HCT116 (cell line): ENCODE results near the gene C11orf68. TPM values are rescaled to one million over a fixed set of nuclear protein-coding genes. Genes with fewer than 3 reads are reported as not detected.

Experiments used
- ATAC-seq: fragments of 200-7000 bp; cut with Tn5 transposase; 2 replicates; pipeline ENCODE4 v1.9.1; 2020; ENCODE audit warnings: mild to moderate bottlenecking, moderate library complexity
- BruUV-seq: library from RNA; stranded (reverse); fragments of 400-500 nt; replicated peaks from 2 replicates; lab custom pipeline; 2021; lab: Mats Ljungman, UMichigan
- CTCF ChIA-PET: fragments of 300-600 bp; sonication (Branson Sonifier 250); formaldehyde crosslinking; loops from one replicate; lab custom pipeline; 2021; ENCODE audit warnings: antibody characterized with exemption; lab: Charles Lee
- POLR2A ChIA-PET: fragments of 300-600, 350-600 bp; sonication (Branson Sonifier 250); formaldehyde crosslinking; loops from one replicate; lab custom pipeline; 2021; ENCODE audit warnings: antibody characterized with exemption; lab: Charles Lee
- RAD21 ChIA-PET, 2 experiments: fragments of 300-600 bp; sonication (Branson Sonifier 250); formaldehyde crosslinking; loops; one replicate each; lab custom pipeline; 2023; ENCODE audit warnings: low total read pairs in 2 of 2; ENCODE audit not compliant: uncharacterized antibody in 2 of 2, unreplicated experiment in 2 of 2, low non-redundant PET in 1 of 2; lab: Charles Lee
- DNase-seq: peaks from one replicate; pipeline ENCODE4 v3.0.0-alpha.2; 2010; ENCODE audit warnings: low read depth, low spot score
- H2AFZ ChIP-seq: fragments of 200-600 bp; shearing (Covaris generic), sonication (generic); 2 replicates; pipeline ENCODE4 v1.6.1; 2017; ENCODE audit warnings: low read depth, mixed run types, mixed read lengths, antibody characterized with exemption, low read length; ENCODE audit not compliant: poor library complexity, severe bottlenecking
- H3K27ac ChIP-seq: 2 replicates; pipeline ENCODE4 v1.5.1; 2012; ENCODE audit warnings: low read depth, low read length
- H3K27me3 ChIP-seq: fragments of 200-600 bp; sonication (generic); 2 replicates; pipeline ENCODE4 v1.6.1; 2016; ENCODE audit warnings: mixed run types, low read length, mixed read lengths; ENCODE audit not compliant: insufficient read depth
- H3K36me3 ChIP-seq, 2 experiments: fragments of 200-500 bp in 1 of 2; fragments of 200-600 bp in 1 of 2; sonication (Bioruptor generic) in 1 of 2; sonication (generic) in 1 of 2; 2 replicates each; pipeline versions ENCODE4 v1.5.1 to v1.6.1; 2014 to 2016; ENCODE audit warnings: low read length in 2 of 2, inconsistent platforms in 1 of 2, mixed read lengths in 1 of 2, mixed run types in 1 of 2; ENCODE audit not compliant: insufficient read depth in 2 of 2, control insufficient read depth in 1 of 2
- H3K4me1 ChIP-seq, 2 experiments: fragments of 200-600 bp in 1 of 2; sonication (generic) in 1 of 2; 2 replicates each; pipeline versions ENCODE4 v1.5.1 to v1.6.1; 2012 to 2017; ENCODE audit warnings: low read length in 2 of 2, inconsistent platforms in 1 of 2, mild to moderate bottlenecking in 1 of 2, mixed read lengths in 1 of 2, mixed run types in 1 of 2, moderate library complexity in 1 of 2; ENCODE audit not compliant: insufficient read depth in 2 of 2, control insufficient read depth in 1 of 2
- H3K4me2 ChIP-seq: fragments of 200-600 bp; sonication (generic); 2 replicates; pipeline ENCODE4 v1.6.1; 2017; ENCODE audit warnings: mixed run types, low read length, mixed read lengths
- H3K4me3 ChIP-seq, 2 experiments: fragments of 200-600 bp in 1 of 2; sonication (generic) in 1 of 2; replicated peaks in 1 of 2; 2 replicates each; pipeline ENCODE4 v1.5.1; 2011 to 2016; ENCODE audit warnings: low read length in 2 of 2, control low read depth in 1 of 2, low read depth in 1 of 2, mild to moderate bottlenecking in 1 of 2, mixed read lengths in 1 of 2, mixed run types in 1 of 2
- H3K79me2 ChIP-seq: fragments of 200-600 bp; sonication (generic); 2 replicates; pipeline ENCODE4 v1.6.1; 2017; ENCODE audit warnings: mild to moderate bottlenecking, mixed run types, low read length, moderate library complexity, mixed read lengths; ENCODE audit not compliant: insufficient read depth
- H3K9ac ChIP-seq: fragments of 200-600 bp; sonication (generic); 2 replicates; pipeline ENCODE4 v1.6.1; 2016; ENCODE audit warnings: low read length, mixed read lengths
- H3K9me2 ChIP-seq: fragments of 200-600 bp; sonication (generic), shearing (Covaris generic); 2 replicates; pipeline ENCODE4 v1.6.1; 2017; ENCODE audit warnings: mixed run types, mild to moderate bottlenecking, moderate library complexity; ENCODE audit not compliant: insufficient read depth
- H3K9me3 ChIP-seq, 2 experiments: fragments of 200-500 bp in 1 of 2; fragments of 200-600 bp in 1 of 2; sonication (Bioruptor generic) in 1 of 2; sonication (generic) in 1 of 2; 2 replicates each; pipeline ENCODE4 v1.6.1; 2014 to 2017; ENCODE audit warnings: low read length in 2 of 2, mixed read lengths in 2 of 2, inconsistent platforms in 1 of 2, low read depth in 1 of 2, mild to moderate bottlenecking in 1 of 2, mixed run types in 1 of 2, moderate library complexity in 1 of 2; ENCODE audit not compliant: control insufficient read depth in 1 of 2, insufficient read depth in 1 of 2
- H4K20me1 ChIP-seq: fragments of 200-600 bp; sonication (generic), shearing (Covaris generic); 2 replicates; pipeline ENCODE4 v1.6.1; 2017; ENCODE audit warnings: mixed run types, mild to moderate bottlenecking, moderate library complexity; ENCODE audit not compliant: insufficient read depth
- ATF3 ChIP-seq: IDR thresholded peaks from 2 replicates; pipeline ENCODE4 v1.6.1; 2012
- EGR1 ChIP-seq: IDR thresholded peaks from 2 replicates; pipeline ENCODE4 v1.6.1; 2012; ENCODE audit warnings: low read depth
- SRF ChIP-seq: IDR thresholded peaks from 2 replicates; pipeline ENCODE4 v1.6.1; 2012; ENCODE audit warnings: low read depth
- TCF7L2 ChIP-seq: IDR thresholded peaks from 2 replicates; pipeline ENCODE4 v1.7.0; 2011; ENCODE audit warnings: borderline replicate concordance, inconsistent platforms; ENCODE audit not compliant: insufficient read depth, insufficient read length; ENCODE audit errors: extremely low read depth
- YY1 ChIP-seq: IDR thresholded peaks from 2 replicates; pipeline ENCODE4 v1.6.1; 2011; ENCODE audit warnings: low read length, low read depth, moderate library complexity, mild to moderate bottlenecking; ENCODE audit not compliant: insufficient replicate concordance; ENCODE audit errors: extremely low read depth
- ZNF274 ChIP-seq: fragments of 200-500 bp; sonication (Bioruptor generic); IDR thresholded peaks from 2 replicates; pipeline ENCODE4 v1.6.1; 2014; ENCODE audit warnings: mild to moderate bottlenecking, low read depth, low read length, inconsistent platforms
- intact Hi-C: fragments of 100-400 bp; cut with micrococcal nuclease; formaldehyde crosslinking; loops from 2 replicates; pipeline ENCODE4 v1.10.0; 2022
- total RNA-seq: library from RNA; stranded (reverse); gene quantifications from one replicate; pipeline ENCODE4 v1.2.1, GENCODE V29; 2021; ENCODE audit not compliant: unreplicated experiment

C11orf68 gene
- total RNA-seq, 1 experiment from 2014 or later: 49.8 TPM

- no peaks in the 10 kb centered on the region for H4K20me1 ChIP-seq
- no peak overlapping the region for H2AFZ ChIP-seq
- intact Hi-C loops: no loop called here
- no TSS peak for BruUV-seq
- RAD21 ChIA-PET: no interaction called here
- POLR2A ChIA-PET: interaction anchor here (1.8 to 10.9 kb wide), 4 partner anchors 9 to 16 kb away, joined by 6 to 124 read pairs (median 9); partner anchors contain the start of genes CCDC85B and FIBP
- no peaks in the 10 kb centered on the region for H3K27me3 ChIP-seq
- H3K36me3 ChIP-seq: no peaks in the 10 kb centered on the region
- H3K4me2 ChIP-seq: peak overlapping the region; percentile 54
- H3K79me2 ChIP-seq: peaks cover under 1% of the 10 kb centered on the region; the same call in 1 of the 2 replicates
- CTCF ChIA-PET: interaction anchor here (1.0 to 1.1 kb wide), 2 partner anchors 15 to 22 kb away, joined by 3 to 4 read pairs; no protein-coding TSS in a partner anchor
- no peaks in the 10 kb centered on the region for H3K9me2 ChIP-seq
- 0 out of 2 replicates have a peak overlapping the region, but pooled peaks have one; percentile 22 for H3K9ac ChIP-seq
- H3K4me1 ChIP-seq: peaks cover 46 to 96% of the 10 kb centered on the region in 2 experiments
- DNase-seq (no peak), ATAC-seq (no peak)
- no peak for TF ChIP-seq YY1
- no peaks in the 10 kb centered on the region for H3K9me3 ChIP-seq
- H3K27ac ChIP-seq: no peak overlapping the region
- H3K4me3 ChIP-seq: no peak overlapping the region
Observed at GRCh38 chr11:65906602-65907001, 12.3 kb downstream of the C11orf68 start.

GRCh38 chr11:65903715-65904114 is 15.1 kb downstream of the C11orf68 start:
- intact Hi-C loops: no loop called here
- no peaks in the 10 kb centered on the region for H3K9me3 ChIP-seq
- H3K27me3 ChIP-seq: no peaks in the 10 kb centered on the region
- ChIA-PET RAD21 (interaction anchor here in 1 of 2 experiments (1.0 kb wide), 1 partner anchor 13 kb away, joined by 3 read pairs; the partner anchor contains the start of gene CCDC85B), POLR2A (interaction anchor here (0.7 to 10.9 kb wide), 5 partner anchors 11 to 481 kb away, joined by 3 to 124 read pairs (median 5); partner anchors contain the start of genes CCDC85B, FIBP and NEAT1), CTCF (interaction anchor here (1.3 to 1.6 kb wide), 3 partner anchors 13 to 19 kb away, joined by 3 to 4 read pairs (median 4); partner anchors contain the start of genes CCDC85B and FIBP)
- ATAC-seq: no peak
- no peak for DNase-seq
- TF ChIP-seq TCF7L2 (peak; percentile 40), SRF (no peak), ATF3 (no peak), ZNF274 (no peak), EGR1 (no peak)
- peaks cover 0 to 9% of the 10 kb centered on the region in 2 experiments; a peak in 1 of 4 replicates for H3K36me3 ChIP-seq
- H3K9ac ChIP-seq: peak overlapping the region; percentile 99
- no peak overlapping the region for H2AFZ ChIP-seq
- peaks cover 44 to 82% of the 10 kb centered on the region in 2 experiments for H3K4me1 ChIP-seq
- peak overlapping the region; percentile 86 for H3K27ac ChIP-seq
- no peaks in the 10 kb centered on the region for H4K20me1 ChIP-seq
- peak overlapping the region; percentile 71 for H3K4me2 ChIP-seq
- BruUV-seq: no TSS peak
- H3K9me2 ChIP-seq: no peaks in the 10 kb centered on the region
- H3K79me2 ChIP-seq: peaks cover 23% of the 10 kb centered on the region
- peak overlapping the region in 1 of 2 experiments; percentile 25; a peak in 3 of 4 replicates for H3K4me3 ChIP-seq
